ENCODE data around the gene TPCN2.

TPCN2 gene

GRCh38 chr11:69111624-69112542, 63.2 kb downstream of the TPCN2 start:
- FAIRE-seq = no peak
- no peak for TF ChIP-seq CTCF (IDR thresholded peaks at IDR 0.05; ENCODE audit: insufficient read depth, missing control alignments)

DNA sequence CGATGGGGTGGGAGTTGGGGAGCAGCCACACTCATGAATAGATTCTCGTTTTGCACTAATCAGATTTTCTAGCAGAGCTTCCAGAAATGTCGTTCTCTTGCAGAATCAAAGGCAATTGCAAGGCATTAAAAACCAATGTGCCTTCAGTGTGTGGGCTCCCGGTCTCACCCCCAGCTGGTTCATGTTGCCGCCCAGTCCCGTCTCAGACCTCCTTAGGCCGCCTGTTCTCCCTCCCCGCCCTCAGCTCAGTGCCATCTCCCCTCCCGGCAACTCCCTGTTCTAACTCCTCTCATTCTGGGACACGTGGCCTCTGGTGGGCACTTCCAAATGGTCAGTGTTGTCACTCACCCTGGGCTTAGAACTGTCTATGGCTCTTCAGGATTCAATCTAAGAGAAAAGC, 64.5 kb downstream of the TPCN2 start:
- no peak for TF ChIP-seq CTCF (IDR thresholded peaks at IDR 0.05; ENCODE audit: insufficient read depth, missing control alignments)
- no peak for DNase-seq (ENCODE audit: insufficient read length, low spot score)
- no peak for FAIRE-seq

More at GRCh38 chr11:69111624-69112542, 63.2 kb downstream of the TPCN2 start:
- no peak for DNase-seq (ENCODE audit: insufficient read length, low spot score)

DNA sequence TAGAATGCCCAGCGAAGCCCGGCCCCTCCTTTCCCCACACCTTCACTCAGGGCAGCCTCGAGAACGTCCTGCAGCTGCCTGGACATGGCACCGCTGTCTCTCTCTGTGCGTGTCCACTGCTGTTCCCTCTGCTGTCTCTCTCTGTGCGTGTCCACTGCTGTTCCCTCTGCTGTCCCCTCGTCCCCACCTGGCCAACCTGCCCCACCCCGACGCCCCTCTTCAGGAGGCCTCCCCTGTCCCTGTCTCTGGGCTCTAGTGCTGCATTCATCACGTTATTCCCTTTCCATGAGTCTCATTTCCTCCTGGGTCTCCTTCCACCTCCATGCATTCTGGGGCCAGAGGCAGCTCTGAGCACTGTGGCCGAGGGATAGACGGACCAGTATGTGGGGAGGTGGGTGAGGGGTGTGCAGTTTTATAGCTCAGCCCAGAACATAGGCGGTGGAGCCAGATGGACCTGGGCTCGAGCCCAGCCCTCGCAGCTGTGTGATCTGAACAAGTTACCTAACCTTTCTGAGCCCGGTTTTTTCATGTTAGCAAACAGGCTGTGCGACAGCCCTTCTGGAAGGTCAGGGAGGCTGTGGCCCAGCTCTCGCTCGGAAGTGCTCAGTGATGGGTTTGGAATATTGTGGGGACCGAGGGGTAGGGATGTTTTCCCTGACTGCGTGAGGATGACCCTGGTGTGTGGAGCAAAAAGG, 65.1 kb downstream of the TPCN2 start:
- FAIRE-seq (no peak), DNase-seq (ENCODE audit: insufficient read length, low spot score) (no peak)
- no peak for TF ChIP-seq CTCF (IDR thresholded peaks at IDR 0.05; ENCODE audit: insufficient read depth, missing control alignments)

- DNase-seq (ENCODE audit: insufficient read length, low spot score) (no peak), FAIRE-seq (no peak)
- no peak for TF ChIP-seq CTCF (IDR thresholded peaks at IDR 0.05; ENCODE audit: insufficient read depth, missing control alignments)
These were observed 65.6 kb downstream of the TPCN2 start for GRCh38 chr11:69114362-69114761.

GRCh38 chr11:69114811-69115523, 66.2 kb downstream of the TPCN2 start:
- FAIRE-seq (no peak), DNase-seq (ENCODE audit: insufficient read length, low spot score) (peak; percentile 73)
- TF ChIP-seq CTCF (IDR thresholded peaks at IDR 0.05; ENCODE audit: insufficient read depth, missing control alignments) = no peak

GRCh38 chr11:69115586-69116560, 67.1 kb downstream of the TPCN2 start:
- FAIRE-seq = no peak
- TF ChIP-seq CTCF (IDR thresholded peaks at IDR 0.05; ENCODE audit: insufficient read depth, missing control alignments) = no peak
- DNase-seq (ENCODE audit: insufficient read length, low spot score) = no peak
